Bone marrow (tissue), 2 donors: ENCODE measurements around the gene SLC25A21.
"Not testable (repeated sequence)": the region's sequence is repeated elsewhere in the genome, so short reads cannot be mapped to it uniquely, and the experiment has no call there.

Experiments used
- DNase-seq, 2 donors: peaks; one replicate each; lab custom pipeline; 2025; lab: John Stamatoyannopoulos, UW

Gene SLC25A21

DNA sequence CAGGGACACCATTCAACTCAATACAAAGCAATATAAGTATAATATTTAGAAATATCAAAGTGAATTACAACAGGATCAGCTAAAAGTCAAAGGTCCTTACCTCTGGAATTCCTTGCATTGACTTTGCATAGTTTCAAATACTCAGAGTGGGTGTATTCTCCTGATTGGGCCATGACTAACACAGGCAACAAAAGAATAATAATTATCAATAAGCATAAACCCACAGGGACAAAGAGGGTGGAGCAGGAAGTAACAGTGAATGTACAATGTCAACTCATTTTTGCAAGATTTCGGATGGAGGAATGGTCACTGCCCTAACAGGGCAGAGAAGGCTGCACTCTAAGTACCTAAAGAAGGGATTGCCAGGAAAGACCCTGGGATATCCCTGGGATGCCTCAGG lies 303.3 kb downstream of the SLC25A21 start:
- DNase-seq, result no peak

GRCh38 chr14:36866867-36867266 lies 305.5 kb downstream of the SLC25A21 start:
- no peak for DNase-seq

DNA sequence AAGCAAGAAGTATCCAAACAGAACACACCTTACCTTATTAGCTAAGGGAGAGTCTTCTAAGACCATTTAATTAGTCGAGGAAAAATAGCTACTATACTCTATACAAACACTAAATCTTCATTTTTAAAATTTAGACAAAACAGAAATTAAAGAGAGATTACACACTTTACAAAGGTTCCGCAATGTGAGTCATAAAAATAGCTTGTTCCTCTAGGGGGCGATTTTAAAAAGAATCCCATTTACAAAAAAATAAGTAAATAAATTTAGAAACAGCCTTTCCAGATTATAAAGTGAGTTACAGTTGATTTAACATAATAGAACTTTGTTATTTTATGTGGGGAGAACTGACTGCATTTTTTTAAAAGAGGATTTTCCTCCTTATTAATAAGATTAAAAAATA lies 309.1 kb downstream of the SLC25A21 start:
- no peak for DNase-seq

DNA sequence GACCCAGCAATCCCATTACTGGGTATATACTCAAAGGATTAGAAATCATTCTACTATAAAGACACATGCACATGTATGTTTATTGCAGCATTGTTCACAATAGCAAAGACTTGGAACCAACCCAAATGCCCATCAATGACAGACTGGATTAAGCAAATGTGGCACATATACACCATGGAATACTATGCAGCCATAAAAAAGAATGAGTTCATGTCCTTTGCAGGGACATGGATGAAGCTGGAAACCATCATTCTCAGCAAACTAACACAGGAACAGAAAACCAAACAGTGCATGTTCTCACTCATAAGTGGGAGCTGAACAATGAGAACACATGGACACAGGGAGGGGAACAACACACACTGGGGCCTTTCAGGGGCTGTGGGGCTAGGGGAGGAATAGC lies 310.2 kb downstream of the SLC25A21 start:
- DNase-seq, result not testable (repeated sequence)

- no peak for DNase-seq
Measured at GRCh38 chr14:36860831-36861230, 311.6 kb downstream of the SLC25A21 start.

- no peak for DNase-seq
Measured at GRCh38 chr14:36859119-36859518, 313.3 kb downstream of the SLC25A21 start.

GRCh38 chr14:36857842-36858445 lies 314.5 kb downstream of the SLC25A21 start:
- DNase-seq, result no peak

DNA sequence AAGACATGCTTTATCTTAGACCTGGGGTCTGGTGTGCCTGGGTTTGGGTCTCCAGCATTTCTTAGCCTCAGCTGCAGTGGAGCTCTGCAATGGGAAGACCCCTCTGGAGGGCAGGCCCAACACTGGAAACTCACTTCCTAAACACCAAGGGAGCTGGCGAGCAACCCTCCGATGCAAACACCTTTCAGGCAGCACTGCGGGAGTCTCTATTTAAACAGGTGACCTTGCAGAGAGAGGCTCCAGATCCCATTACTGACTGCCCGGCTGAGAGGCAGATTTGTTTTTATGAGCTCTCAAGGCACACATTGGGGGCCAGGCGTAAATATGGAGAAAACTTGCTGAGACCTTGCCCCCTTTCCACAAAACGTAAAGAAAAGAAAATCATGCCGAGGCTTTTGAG lies 315.3 kb downstream of the SLC25A21 start:
- DNase-seq, result no peak

GRCh38 chr14:36856095-36856878 lies 316.1 kb downstream of the SLC25A21 start:
- no peak for DNase-seq

- no peak for DNase-seq
Measured at GRCh38 chr14:36855396-36855795, 317.0 kb downstream of the SLC25A21 start.

GRCh38 chr14:36852981-36853691 lies 319.3 kb downstream of the SLC25A21 start:
- DNase-seq, result no peak

DNA sequence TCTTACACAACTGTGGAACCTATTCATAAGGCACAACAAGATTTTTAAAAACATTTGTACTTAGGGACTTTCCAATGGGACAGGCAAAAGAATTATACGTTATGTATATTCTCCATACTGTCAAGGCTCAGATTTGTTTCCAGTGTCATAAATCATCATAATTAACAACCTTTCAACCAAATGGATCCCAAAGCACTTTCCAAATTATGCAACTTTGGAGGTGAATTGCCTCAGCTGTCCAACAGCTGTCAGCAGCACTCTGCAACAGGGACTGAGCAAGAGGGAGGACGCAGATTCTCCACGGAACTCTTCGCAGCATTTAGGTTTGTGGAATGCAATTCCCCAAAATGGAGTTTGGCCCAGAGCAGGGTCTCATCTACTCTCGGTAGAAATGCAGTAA lies 324.2 kb downstream of the SLC25A21 start:
- DNase-seq, result no peak

- no peak for DNase-seq
Measured at GRCh38 chr14:36847366-36847765, 325.0 kb downstream of the SLC25A21 start.

- DNase-seq, result no peak
Measured at GRCh38 chr14:36845356-36846012, 326.9 kb downstream of the SLC25A21 start.

DNA sequence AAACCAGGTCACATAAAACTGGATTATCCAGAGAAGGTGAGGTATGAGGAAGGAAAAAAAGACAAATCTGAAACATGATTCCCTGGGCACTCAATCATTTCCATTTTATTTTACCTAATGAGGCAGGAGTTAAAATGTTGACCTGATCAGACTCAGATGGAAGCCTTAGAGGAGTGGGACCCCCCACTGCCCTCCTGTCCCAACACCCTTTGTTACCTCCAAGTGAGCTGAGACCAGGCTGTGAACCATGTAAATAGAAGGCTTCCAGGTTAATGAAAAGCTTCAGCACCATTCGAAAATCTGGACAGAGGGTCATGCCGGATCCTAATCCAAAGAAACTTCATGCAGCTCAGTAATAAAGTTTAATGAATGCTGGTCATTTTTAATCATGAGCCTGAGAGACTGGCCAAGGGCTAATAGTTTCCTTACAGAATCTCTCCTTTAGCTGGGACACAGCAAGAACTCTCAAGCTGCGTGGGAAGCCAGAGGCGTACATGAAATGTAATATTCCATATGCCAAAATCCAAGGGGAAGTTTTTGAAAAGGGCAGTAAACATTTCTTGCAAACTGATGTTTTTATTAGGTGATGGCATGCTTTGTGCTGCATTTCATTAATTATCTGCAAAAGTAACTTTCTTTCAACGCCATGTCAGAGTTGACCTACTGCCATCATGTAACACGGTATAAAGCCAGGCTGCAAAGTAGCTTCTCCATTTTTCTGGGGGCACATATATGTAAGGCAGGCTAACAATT lies 327.8 kb downstream of the SLC25A21 start:
- DNase-seq, result no peak

DNA sequence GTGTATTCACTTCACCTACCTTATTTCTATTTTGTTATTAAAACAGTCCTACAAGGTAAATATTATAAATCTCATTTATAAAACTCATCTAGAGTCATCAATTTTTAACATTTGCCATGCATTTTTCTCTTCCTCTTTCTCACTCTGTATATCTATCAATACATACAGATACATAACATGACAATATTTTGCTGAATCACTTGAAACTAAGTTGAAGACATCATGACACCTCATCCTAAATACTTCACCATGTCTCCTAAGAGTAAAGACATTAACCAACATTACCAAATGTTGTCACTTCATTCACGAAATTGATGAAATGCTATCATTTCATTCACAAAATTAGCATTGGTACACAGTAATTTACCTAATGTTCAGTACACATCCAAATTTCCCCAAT lies 329.0 kb downstream of the SLC25A21 start:
- DNase-seq, result no peak

GRCh38 chr14:36835128-36835527 lies 337.3 kb downstream of the SLC25A21 start:
- no peak for DNase-seq

DNA sequence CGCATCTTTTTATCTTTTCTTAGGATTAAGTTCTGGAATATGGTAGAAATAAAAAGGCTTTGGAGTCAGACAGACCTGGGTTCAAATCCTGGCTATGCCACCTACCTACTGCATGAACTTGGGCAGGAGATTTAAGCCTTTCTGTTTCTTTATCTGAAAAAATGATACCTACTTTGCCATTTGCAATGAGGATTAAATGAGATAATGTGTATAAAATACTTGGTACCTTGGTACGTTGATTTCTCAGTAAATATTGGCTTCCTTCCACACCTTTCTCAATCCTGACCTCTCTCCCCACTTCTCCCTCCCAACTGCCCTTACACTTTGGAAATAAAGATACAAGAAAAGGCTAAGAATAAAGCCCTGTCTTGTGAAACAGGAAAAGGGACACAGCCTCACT lies 338.1 kb downstream of the SLC25A21 start:
- no peak for DNase-seq

DNA sequence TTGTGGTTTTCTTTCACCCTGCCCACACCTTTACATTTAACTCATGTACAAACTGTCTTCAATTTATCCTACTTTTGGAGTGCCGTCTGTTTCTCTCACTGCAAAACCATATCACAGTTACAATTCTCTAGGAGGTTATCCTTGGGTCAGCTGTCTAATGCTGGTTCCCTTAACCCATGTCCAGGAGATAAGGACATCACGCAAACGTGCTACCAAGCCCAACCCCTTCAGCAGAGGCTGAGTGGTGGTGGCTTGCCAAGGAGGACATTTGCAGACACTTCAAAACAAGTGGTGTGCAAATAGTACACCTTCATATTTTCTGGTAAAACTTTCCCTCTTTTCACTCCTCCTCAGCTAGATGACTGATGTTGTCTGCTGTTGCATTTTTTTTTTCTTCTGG lies 342.9 kb downstream of the SLC25A21 start:
- no peak for DNase-seq

GRCh38 chr14:36827861-36828260 lies 344.5 kb downstream of the SLC25A21 start:
- no peak for DNase-seq

- DNase-seq, result no peak
Measured at GRCh38 chr14:36826614-36827013, 345.8 kb downstream of the SLC25A21 start.

DNA sequence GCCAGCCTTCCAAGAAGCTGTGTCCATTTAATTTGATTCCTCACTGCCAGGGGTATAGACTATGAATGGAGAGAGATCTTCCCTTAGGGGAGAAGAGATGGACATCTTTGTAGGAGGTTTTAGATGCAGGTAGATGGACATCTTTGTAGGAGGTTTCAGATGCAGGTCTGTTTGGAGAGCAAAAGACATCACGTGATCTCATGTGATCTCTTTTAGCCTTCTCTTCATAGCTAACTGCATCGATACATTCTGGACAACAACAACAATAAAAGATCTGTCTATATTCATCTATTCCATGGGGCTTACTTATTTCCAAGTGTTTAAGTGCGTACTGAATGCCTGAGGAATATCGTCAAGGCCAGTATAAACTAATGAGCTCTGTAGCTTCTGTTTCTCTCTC lies 347.6 kb downstream of the SLC25A21 start:
- DNase-seq, result no peak
